Activated B cell treated with CpG ODN at 0.5 μM for 24 hours (primary cell): ENCODE measurements around the gene LRFN5. TPM values are rescaled to one million over a fixed set of nuclear protein-coding genes. Genes with fewer than 3 reads are reported as not detected.

ENCODE experiments used
- ATAC-seq: fragments of 200-7000 bp; cut with Tn5 transposase; one replicate; pipeline ENCODE4 v1.10.0; 2021; ENCODE audit warnings: low read depth, mild to moderate bottlenecking, moderate library complexity
- CTCF ChIA-PET: fragments of 350-600 bp; sonication (Branson Sonifier 250); formaldehyde crosslinking; loops from one replicate; lab custom pipeline; 2021; ENCODE audit warnings: antibody characterized with exemption; lab: Charles Lee
- POLR2A ChIA-PET: fragments of 350-600 bp; sonication (Branson Sonifier 250); formaldehyde crosslinking; loops from one replicate; lab custom pipeline; 2021; ENCODE audit warnings: antibody characterized with exemption; lab: Charles Lee
- DNase-seq: peaks from one replicate; pipeline ENCODE4 v3.0.0; 2022
- H3K27ac Mint-ChIP-seq: one replicate; pipeline ENCODE4 v1.8.0; 2020; ENCODE audit warnings: mixed read lengths
- H3K27me3 Mint-ChIP-seq: one replicate; pipeline ENCODE4 v1.8.0; 2021; ENCODE audit warnings: mixed read lengths
- H3K36me3 Mint-ChIP-seq: one replicate; pipeline ENCODE4 v1.8.0; 2021; ENCODE audit warnings: low read depth, mixed read lengths
- H3K4me1 Mint-ChIP-seq: one replicate; pipeline ENCODE4 v1.8.0; 2021; ENCODE audit warnings: mixed read lengths
- H3K4me3 Mint-ChIP-seq: one replicate; pipeline ENCODE4 v1.8.0; 2020; ENCODE audit warnings: mild to moderate bottlenecking, mixed read lengths
- H3K9me3 Mint-ChIP-seq: one replicate; pipeline ENCODE4 v1.8.0; 2020; ENCODE audit warnings: mixed read lengths
- intact Hi-C: fragments of 100-400 bp; cut with micrococcal nuclease; formaldehyde crosslinking; loops from one replicate; pipeline ENCODE4 v1.15.1; 2024
- total RNA-seq: library from RNA; stranded (reverse); gene quantifications from 2 replicates; pipeline ENCODE4 v1.2.3, GENCODE V29; 2022
- TF ChIP-seq, protein P1 (sequence below): fragments of 200-600 bp; IDR thresholded peaks from one replicate; pipeline ENCODE4 v1.8.0; 2022; ENCODE audit warnings: antibody characterized with exemption, mild to moderate bottlenecking

Gene LRFN5
- total RNA-seq, 1 donor from 2014 or later, result 0.11 TPM

- Mint-ChIP-seq H3K4me1 (peaks cover 38% of the 10 kb centered on the region), H3K4me3 (peak overlapping the region; percentile 75), H3K27ac (no peak overlapping the region), H3K36me3 (no peaks in the 10 kb centered on the region), H3K27me3 (peaks cover 57% of the 10 kb centered on the region), H3K9me3 (no peaks in the 10 kb centered on the region)
- no peak for DNase-seq
- TF ChIP-seq, protein P1, sequence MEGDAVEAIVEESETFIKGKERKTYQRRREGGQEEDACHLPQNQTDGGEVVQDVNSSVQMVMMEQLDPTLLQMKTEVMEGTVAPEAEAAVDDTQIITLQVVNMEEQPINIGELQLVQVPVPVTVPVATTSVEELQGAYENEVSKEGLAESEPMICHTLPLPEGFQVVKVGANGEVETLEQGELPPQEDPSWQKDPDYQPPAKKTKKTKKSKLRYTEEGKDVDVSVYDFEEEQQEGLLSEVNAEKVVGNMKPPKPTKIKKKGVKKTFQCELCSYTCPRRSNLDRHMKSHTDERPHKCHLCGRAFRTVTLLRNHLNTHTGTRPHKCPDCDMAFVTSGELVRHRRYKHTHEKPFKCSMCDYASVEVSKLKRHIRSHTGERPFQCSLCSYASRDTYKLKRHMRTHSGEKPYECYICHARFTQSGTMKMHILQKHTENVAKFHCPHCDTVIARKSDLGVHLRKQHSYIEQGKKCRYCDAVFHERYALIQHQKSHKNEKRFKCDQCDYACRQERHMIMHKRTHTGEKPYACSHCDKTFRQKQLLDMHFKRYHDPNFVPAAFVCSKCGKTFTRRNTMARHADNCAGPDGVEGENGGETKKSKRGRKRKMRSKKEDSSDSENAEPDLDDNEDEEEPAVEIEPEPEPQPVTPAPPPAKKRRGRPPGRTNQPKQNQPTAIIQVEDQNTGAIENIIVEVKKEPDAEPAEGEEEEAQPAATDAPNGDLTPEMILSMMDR, result no peak
- ChIA-PET CTCF (no interaction called here), POLR2A (no interaction called here)
- ATAC-seq, result no peak
- intact Hi-C loops, result loop anchor here (10.0 kb wide), 1 partner anchor 619 kb away; no protein-coding TSS in a partner anchor
Observed at GRCh38 chr14:41606282-41606531, 469 bp upstream of the LRFN5 start.

DNA sequence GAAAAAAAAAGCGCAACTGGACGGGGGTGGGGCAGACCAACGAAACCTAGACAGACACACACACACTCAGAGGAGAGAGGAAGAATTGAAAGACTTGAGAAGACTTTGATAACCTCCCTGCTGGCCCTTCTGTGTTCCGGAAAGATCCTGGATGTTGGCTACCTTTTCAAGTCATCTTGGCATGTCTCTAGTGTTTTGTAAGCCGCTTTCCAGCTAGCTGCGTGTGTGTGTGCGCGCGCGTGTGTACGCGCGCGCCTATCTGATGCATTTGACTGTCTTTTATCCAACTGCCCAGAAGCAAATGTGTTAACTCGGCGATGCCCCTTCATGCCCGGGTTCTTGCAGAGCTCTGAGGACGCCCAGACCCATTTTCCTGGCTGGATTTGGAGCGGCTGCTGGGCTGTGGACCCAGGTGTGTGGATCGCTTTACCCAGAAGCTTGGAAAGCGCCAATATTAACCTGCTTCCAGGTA, 664 bp downstream of the LRFN5 start:
- ATAC-seq (no peak), DNase-seq (no peak)
- Mint-ChIP-seq H3K4me1 (peaks cover 38% of the 10 kb centered on the region), H3K9me3 (no peaks in the 10 kb centered on the region), H3K27ac (no peak overlapping the region), H3K36me3 (no peaks in the 10 kb centered on the region), H3K4me3 (peak overlapping the region; percentile 69), H3K27me3 (peaks cover 59% of the 10 kb centered on the region)
- ChIA-PET POLR2A (no interaction called here), CTCF (no interaction called here)
- TF ChIP-seq, protein P1, result no peak
- intact Hi-C loops, result loop anchor here (10.0 kb wide), 1 partner anchor 617 kb away; no protein-coding TSS in a partner anchor

GRCh38 chr14:41607966-41608663, 1.4 kb downstream of the LRFN5 start:
- intact Hi-C loops, result loop anchor here (10.0 kb wide), 1 partner anchor 617 kb away; no protein-coding TSS in a partner anchor
- peaks cover 59% of the 10 kb centered on the region for H3K27me3 Mint-ChIP-seq
- H3K4me3 Mint-ChIP-seq, result peak overlapping the region; percentile 69

GRCh38 chr14:41608681-41609390, 2.2 kb downstream of the LRFN5 start:
- no peak overlapping the region for H3K4me3 Mint-ChIP-seq

More at GRCh38 chr14:41607966-41608663, 1.4 kb downstream of the LRFN5 start:
- ChIA-PET CTCF (interaction anchor here (2.1 kb wide), 1 partner anchor 8 kb away, joined by 8 read pairs; no protein-coding TSS in a partner anchor), POLR2A (no interaction called here)
- TF ChIP-seq, protein P1, result no peak
- Mint-ChIP-seq H3K9me3 (no peaks in the 10 kb centered on the region), H3K4me1 (peaks cover 38% of the 10 kb centered on the region), H3K27ac (no peak overlapping the region), H3K36me3 (no peaks in the 10 kb centered on the region)
- DNase-seq, result no peak
- no peak for ATAC-seq

More at GRCh38 chr14:41608681-41609390, 2.2 kb downstream of the LRFN5 start:
- H3K27ac Mint-ChIP-seq, result no peak overlapping the region
- CTCF ChIA-PET, result interaction anchor here (2.1 kb wide), 1 partner anchor 8 kb away, joined by 8 read pairs; no protein-coding TSS in a partner anchor
- no peaks in the 10 kb centered on the region for H3K36me3 Mint-ChIP-seq
- peaks cover 38% of the 10 kb centered on the region for H3K4me1 Mint-ChIP-seq
- H3K27me3 Mint-ChIP-seq, result peaks cover 57% of the 10 kb centered on the region
- no peak for ATAC-seq
- intact Hi-C loops, result loop anchor here (10.0 kb wide), 1 partner anchor 616 kb away; no protein-coding TSS in a partner anchor
- DNase-seq, result no peak
- no peaks in the 10 kb centered on the region for H3K9me3 Mint-ChIP-seq
- POLR2A ChIA-PET, result no interaction called here
- TF ChIP-seq, protein P1, result no peak
